ENCODE measurements around the gene SPAG16.

DNA sequence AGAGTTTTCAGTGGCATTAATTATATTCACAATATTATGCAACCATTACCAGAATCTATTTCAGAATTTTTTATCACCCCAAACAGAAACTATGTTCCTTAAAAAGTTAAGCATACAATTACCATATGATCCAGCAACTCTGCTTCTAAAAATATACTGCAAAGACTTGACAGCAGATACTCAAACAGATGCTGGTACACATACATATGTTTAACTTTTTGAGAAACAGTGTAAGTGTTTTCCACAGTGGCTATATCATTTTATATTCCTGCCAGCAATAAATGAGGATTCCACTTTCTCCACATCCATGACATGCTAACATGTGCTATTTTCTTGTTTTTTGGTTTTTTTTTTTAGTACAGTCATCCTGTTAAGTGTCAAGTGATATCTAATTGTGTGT, 687.3 kb downstream of the SPAG16 start:
- TF ChIP-seq POLR2A (IDR thresholded peaks at IDR 0.05): no peak
- TF ChIP-seq, protein P1, sequence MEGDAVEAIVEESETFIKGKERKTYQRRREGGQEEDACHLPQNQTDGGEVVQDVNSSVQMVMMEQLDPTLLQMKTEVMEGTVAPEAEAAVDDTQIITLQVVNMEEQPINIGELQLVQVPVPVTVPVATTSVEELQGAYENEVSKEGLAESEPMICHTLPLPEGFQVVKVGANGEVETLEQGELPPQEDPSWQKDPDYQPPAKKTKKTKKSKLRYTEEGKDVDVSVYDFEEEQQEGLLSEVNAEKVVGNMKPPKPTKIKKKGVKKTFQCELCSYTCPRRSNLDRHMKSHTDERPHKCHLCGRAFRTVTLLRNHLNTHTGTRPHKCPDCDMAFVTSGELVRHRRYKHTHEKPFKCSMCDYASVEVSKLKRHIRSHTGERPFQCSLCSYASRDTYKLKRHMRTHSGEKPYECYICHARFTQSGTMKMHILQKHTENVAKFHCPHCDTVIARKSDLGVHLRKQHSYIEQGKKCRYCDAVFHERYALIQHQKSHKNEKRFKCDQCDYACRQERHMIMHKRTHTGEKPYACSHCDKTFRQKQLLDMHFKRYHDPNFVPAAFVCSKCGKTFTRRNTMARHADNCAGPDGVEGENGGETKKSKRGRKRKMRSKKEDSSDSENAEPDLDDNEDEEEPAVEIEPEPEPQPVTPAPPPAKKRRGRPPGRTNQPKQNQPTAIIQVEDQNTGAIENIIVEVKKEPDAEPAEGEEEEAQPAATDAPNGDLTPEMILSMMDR (IDR thresholded peaks at IDR 0.05): no peak
